ENCODE data around the gene CD96.
"Not testable (repeated sequence)": the region's sequence is repeated elsewhere in the genome, so short reads cannot be mapped to it uniquely, and the experiment has no call there.

CD96 gene

GRCh38 chr3:111541911-111542483, at the start of gene CD96:
Gene CD96 (plus strand): TSS chr3:111542197. CDS start chr3:111542249, 52 bp downstream.
- no peak for FAIRE-seq
- TF ChIP-seq POLR2A (IDR thresholded peaks at IDR 0.05; ENCODE audit: low read depth, low read length), result no peak
- no peak for DNase-seq (ENCODE audit: insufficient read length, low spot score)

- no peak for DNase-seq (ENCODE audit: insufficient read length, low spot score)
- FAIRE-seq, result no peak
- no peak for TF ChIP-seq POLR2A (IDR thresholded peaks at IDR 0.05; ENCODE audit: low read depth, low read length)
These were observed 48.7 kb upstream of the CD96 start for GRCh38 chr3:111493276-111493675.

GRCh38 chr3:111496894-111497559, 45.0 kb upstream of the CD96 start:
- DNase-seq (ENCODE audit: insufficient read length, low spot score), result no peak
- no peak for FAIRE-seq
- no peak for TF ChIP-seq POLR2A (IDR thresholded peaks at IDR 0.05; ENCODE audit: low read depth, low read length)

GRCh38 chr3:111498022-111498421, 44.0 kb upstream of the CD96 start:
- no peak for TF ChIP-seq POLR2A (IDR thresholded peaks at IDR 0.05; ENCODE audit: low read depth, low read length)
- FAIRE-seq, result no peak
- DNase-seq (ENCODE audit: insufficient read length, low spot score), result no peak

GRCh38 chr3:111506435-111506834, 35.6 kb upstream of the CD96 start:
- DNase-seq (ENCODE audit: insufficient read length, low spot score) (no peak), FAIRE-seq (no peak)

GRCh38 chr3:111509308-111509707, 32.7 kb upstream of the CD96 start:
- TF ChIP-seq POLR2A (IDR thresholded peaks at IDR 0.05; ENCODE audit: low read depth, low read length), result no peak
- no peak for DNase-seq (ENCODE audit: insufficient read length, low spot score)
- no peak for FAIRE-seq

More at GRCh38 chr3:111506435-111506834, 35.6 kb upstream of the CD96 start:
- no peak for TF ChIP-seq POLR2A (IDR thresholded peaks at IDR 0.05; ENCODE audit: low read depth, low read length)

- FAIRE-seq, result no peak
- TF ChIP-seq POLR2A (IDR thresholded peaks at IDR 0.05; ENCODE audit: low read depth, low read length), result no peak
These were observed 24.2 kb upstream of the CD96 start for GRCh38 chr3:111517801-111518200.

GRCh38 chr3:111519178-111519855, 22.7 kb upstream of the CD96 start:
- TF ChIP-seq POLR2A (IDR thresholded peaks at IDR 0.05; ENCODE audit: low read depth, low read length), result no peak
- DNase-seq (ENCODE audit: insufficient read length, low spot score) (no peak), FAIRE-seq (no peak)

More at GRCh38 chr3:111517801-111518200, 24.2 kb upstream of the CD96 start:
- DNase-seq (ENCODE audit: insufficient read length, low spot score), result no peak

- TF ChIP-seq POLR2A (IDR thresholded peaks at IDR 0.05; ENCODE audit: low read depth, low read length), result no peak
- FAIRE-seq (no peak), DNase-seq (ENCODE audit: insufficient read length, low spot score) (no peak)
These were observed 20.1 kb upstream of the CD96 start for GRCh38 chr3:111521891-111522290.

- not testable (repeated sequence) for DNase-seq (ENCODE audit: insufficient read length, low spot score); FAIRE-seq
These were observed 17.5 kb upstream of the CD96 start for GRCh38 chr3:111524486-111524885.

GRCh38 chr3:111531446-111531845, 10.6 kb upstream of the CD96 start:
- FAIRE-seq (no peak), DNase-seq (ENCODE audit: insufficient read length, low spot score) (no peak)
- no peak for TF ChIP-seq POLR2A (IDR thresholded peaks at IDR 0.05; ENCODE audit: low read depth, low read length)

- DNase-seq (ENCODE audit: insufficient read length, low spot score) (peak; percentile 16), FAIRE-seq (no peak)
- no peak for TF ChIP-seq POLR2A (IDR thresholded peaks at IDR 0.05; ENCODE audit: low read depth, low read length)
These were observed 7.3 kb upstream of the CD96 start for GRCh38 chr3:111534701-111535100.

GRCh38 chr3:111538111-111538510, 3.9 kb upstream of the CD96 start:
- FAIRE-seq (no peak), DNase-seq (ENCODE audit: insufficient read length, low spot score) (no peak)
- no peak for TF ChIP-seq POLR2A (IDR thresholded peaks at IDR 0.05; ENCODE audit: low read depth, low read length)

- FAIRE-seq (no peak), DNase-seq (ENCODE audit: insufficient read length, low spot score) (no peak)
- TF ChIP-seq POLR2A (IDR thresholded peaks at IDR 0.05; ENCODE audit: low read depth, low read length), result no peak
These were observed 3.3 kb upstream of the CD96 start for GRCh38 chr3:111538681-111539083.

Measured in H54 (cell line).